ENCODE results near the gene STARD5.

- TF ChIP-seq POLR2A (IDR thresholded peaks at IDR 0.05) (no peak), POLR2AphosphoS5 (IDR thresholded peaks at IDR 0.05; ENCODE audit: insufficient read depth in 1 of 2, low read depth in 1 of 2) (no peak)
- TF ChIP-seq, protein P1, sequence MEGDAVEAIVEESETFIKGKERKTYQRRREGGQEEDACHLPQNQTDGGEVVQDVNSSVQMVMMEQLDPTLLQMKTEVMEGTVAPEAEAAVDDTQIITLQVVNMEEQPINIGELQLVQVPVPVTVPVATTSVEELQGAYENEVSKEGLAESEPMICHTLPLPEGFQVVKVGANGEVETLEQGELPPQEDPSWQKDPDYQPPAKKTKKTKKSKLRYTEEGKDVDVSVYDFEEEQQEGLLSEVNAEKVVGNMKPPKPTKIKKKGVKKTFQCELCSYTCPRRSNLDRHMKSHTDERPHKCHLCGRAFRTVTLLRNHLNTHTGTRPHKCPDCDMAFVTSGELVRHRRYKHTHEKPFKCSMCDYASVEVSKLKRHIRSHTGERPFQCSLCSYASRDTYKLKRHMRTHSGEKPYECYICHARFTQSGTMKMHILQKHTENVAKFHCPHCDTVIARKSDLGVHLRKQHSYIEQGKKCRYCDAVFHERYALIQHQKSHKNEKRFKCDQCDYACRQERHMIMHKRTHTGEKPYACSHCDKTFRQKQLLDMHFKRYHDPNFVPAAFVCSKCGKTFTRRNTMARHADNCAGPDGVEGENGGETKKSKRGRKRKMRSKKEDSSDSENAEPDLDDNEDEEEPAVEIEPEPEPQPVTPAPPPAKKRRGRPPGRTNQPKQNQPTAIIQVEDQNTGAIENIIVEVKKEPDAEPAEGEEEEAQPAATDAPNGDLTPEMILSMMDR (IDR thresholded peaks at IDR 0.05), result no peak
Observed at GRCh38 chr15:81299156-81299555, 24.8 kb downstream of the STARD5 start.
